NOMO-1 treated with DMSO at 0.1 percent for 48 hours (cell line): Measurements from ENCODE around the gene RAB6A.

Source experiments
- DNase-seq: peaks from one replicate; lab custom pipeline; 2025; ENCODE audit not compliant: unreplicated experiment; lab: John Stamatoyannopoulos, UW

RAB6A gene

GRCh38 chr11:73656985-73657384, 103.9 kb downstream of the RAB6A start:
- no peak for DNase-seq

- DNase-seq: no peak
Measured at GRCh38 chr11:73655686-73656085, 105.2 kb downstream of the RAB6A start.

- no peak for DNase-seq
Measured at GRCh38 chr11:73654482-73655021, 106.3 kb downstream of the RAB6A start.

GRCh38 chr11:73653996-73654395, 106.9 kb downstream of the RAB6A start:
- DNase-seq: no peak

- no peak for DNase-seq
Measured at GRCh38 chr11:73652856-73653559, 107.9 kb downstream of the RAB6A start.

- no peak for DNase-seq
Measured at GRCh38 chr11:73652046-73652730, 108.7 kb downstream of the RAB6A start.

- no peak for DNase-seq
Measured at GRCh38 chr11:73651661-73652045, 109.2 kb downstream of the RAB6A start.

- DNase-seq: no peak
Measured at GRCh38 chr11:73651252-73651651, 109.6 kb downstream of the RAB6A start.

GRCh38 chr11:73650400-73650799, 110.5 kb downstream of the RAB6A start:
- no peak for DNase-seq

GRCh38 chr11:73649206-73649605, 111.7 kb downstream of the RAB6A start:
- DNase-seq: no peak

GRCh38 chr11:73648571-73649046, 112.3 kb downstream of the RAB6A start:
- DNase-seq: no peak

- no peak for DNase-seq
Measured at GRCh38 chr11:73648121-73648520, 112.8 kb downstream of the RAB6A start.

- peak; percentile 76 for DNase-seq
Measured at GRCh38 chr11:73647459-73648100, 113.3 kb downstream of the RAB6A start.

GRCh38 chr11:73645972-73646631, 114.8 kb downstream of the RAB6A start, which contains the start of gene PLEKHB1:
TSS of gene PLEKHB1 (plus strand) at chr11:73646581. CDS start at chr11:73646609, 28 bp downstream.
- DNase-seq: no peak

GRCh38 chr11:73645121-73645969, 115.5 kb downstream of the RAB6A start:
- peak; percentile 15 for DNase-seq

GRCh38 chr11:73641668-73642067, 119.2 kb downstream of the RAB6A start:
- no peak for DNase-seq

- no peak for DNase-seq
Measured at GRCh38 chr11:73640592-73640991, 120.3 kb downstream of the RAB6A start.

- DNase-seq: no peak
Measured at GRCh38 chr11:73637012-73637411, 123.9 kb downstream of the RAB6A start.

- DNase-seq: no peak
Measured at GRCh38 chr11:73636249-73636648, 124.6 kb downstream of the RAB6A start.

GRCh38 chr11:73635721-73636120, 125.2 kb downstream of the RAB6A start:
- no peak for DNase-seq
